Astrocyte (in vitro differentiated cells and primary cell): ENCODE results near the gene STK39. TPM values are rescaled to one million over a fixed set of nuclear protein-coding genes. Genes with fewer than 3 reads are reported as not detected.

ENCODE experiments used
- DNase-seq: peaks from one replicate; pipeline ENCODE4 v3.0.0-alpha.2; 2010; ENCODE audit warnings: low read depth
- FAIRE-seq: peaks from 2 replicates; lab custom pipeline; 2011; peaks lifted over from hg19 to GRCh38; lab: Jason Lieb, UNC
- H2AFZ ChIP-seq: 2 replicates; pipeline ENCODE4 v1.6.0; 2012; ENCODE audit warnings: low read depth, low read length, inconsistent platforms
- H3K27ac ChIP-seq: 2 replicates; pipeline ENCODE4 v1.5.1; 2011; ENCODE audit warnings: low read depth, low read length, inconsistent platforms
- H3K27me3 ChIP-seq: 2 replicates; pipeline ENCODE4 v1.6.0; 2011; ENCODE audit warnings: low read length, inconsistent platforms; ENCODE audit not compliant: insufficient read depth
- H3K36me3 ChIP-seq: 2 replicates; pipeline ENCODE4 v1.5.1; 2011; ENCODE audit warnings: low read length, inconsistent platforms; ENCODE audit not compliant: insufficient read depth
- H3K4me1 ChIP-seq: 2 replicates; pipeline ENCODE4 v1.5.1; 2011; ENCODE audit warnings: low read length, inconsistent platforms; ENCODE audit not compliant: insufficient read depth
- H3K4me2 ChIP-seq: 2 replicates; pipeline ENCODE4 v1.6.0; 2012; ENCODE audit warnings: low read length, inconsistent platforms
- H3K4me3 ChIP-seq: 2 replicates; pipeline ENCODE4 v1.5.1; 2011; ENCODE audit warnings: low read depth, mild to moderate bottlenecking, low read length, inconsistent platforms; ENCODE audit not compliant: insufficient read depth
- H3K79me2 ChIP-seq: 2 replicates; pipeline ENCODE4 v1.6.0; 2012; ENCODE audit warnings: mild to moderate bottlenecking, low read length, inconsistent platforms; ENCODE audit not compliant: insufficient read depth
- H3K9ac ChIP-seq: 2 replicates; pipeline ENCODE4 v1.6.0; 2012; ENCODE audit warnings: mild to moderate bottlenecking, low read length, inconsistent platforms
- H3K9me3 ChIP-seq: 2 replicates; pipeline ENCODE4 v1.5.1; 2012; ENCODE audit warnings: low read depth, mild to moderate bottlenecking, low read length, inconsistent platforms; ENCODE audit not compliant: insufficient read depth
- H4K20me1 ChIP-seq: 2 replicates; pipeline ENCODE4 v1.6.0; 2012; ENCODE audit warnings: low read length, inconsistent platforms; ENCODE audit not compliant: insufficient read depth
- H3K27ac Mint-ChIP-seq: one replicate; pipeline ENCODE4 v1.8.0; 2021; ENCODE audit warnings: mild to moderate bottlenecking, mixed read lengths; ENCODE audit not compliant: unreplicated experiment
- H3K27me3 Mint-ChIP-seq: one replicate; pipeline ENCODE4 v1.8.0; 2021; ENCODE audit warnings: low read depth, mixed read lengths; ENCODE audit not compliant: unreplicated experiment
- H3K36me3 Mint-ChIP-seq: one replicate; pipeline ENCODE4 v1.8.0; 2021; ENCODE audit warnings: low read depth, mixed read lengths; ENCODE audit not compliant: unreplicated experiment
- H3K4me1 Mint-ChIP-seq: one replicate; pipeline ENCODE4 v1.8.0; 2021; ENCODE audit warnings: low read depth, mixed read lengths; ENCODE audit not compliant: unreplicated experiment
- H3K4me3 Mint-ChIP-seq: one replicate; pipeline ENCODE4 v1.8.0; 2021; ENCODE audit warnings: mild to moderate bottlenecking, moderate library complexity, mixed read lengths; ENCODE audit not compliant: unreplicated experiment
- H3K9me3 Mint-ChIP-seq: one replicate; pipeline ENCODE4 v1.8.0; 2021; ENCODE audit warnings: mild to moderate bottlenecking, mixed read lengths; ENCODE audit not compliant: unreplicated experiment
- EZH2 ChIP-seq: IDR thresholded peaks from 2 replicates; pipeline ENCODE4 v1.6.1; 2012; ENCODE audit warnings: mild to moderate bottlenecking, low read length, inconsistent platforms; ENCODE audit not compliant: insufficient read depth
- total RNA-seq: library from RNA; stranded (reverse); gene quantifications from 2 replicates; pipeline ENCODE4 v1.2.1, GENCODE V29; 2021
- TF ChIP-seq, protein P1 (sequence below): IDR thresholded peaks from 2 replicates; pipeline ENCODE4 v1.5.1; 2011; ENCODE audit warnings: low read depth, mild to moderate bottlenecking, inconsistent platforms, low read length, moderate library complexity; ENCODE audit not compliant: insufficient read depth

STK39 gene
- total RNA-seq, 1 donor from 2014 or later, result 23.4 TPM

DNA sequence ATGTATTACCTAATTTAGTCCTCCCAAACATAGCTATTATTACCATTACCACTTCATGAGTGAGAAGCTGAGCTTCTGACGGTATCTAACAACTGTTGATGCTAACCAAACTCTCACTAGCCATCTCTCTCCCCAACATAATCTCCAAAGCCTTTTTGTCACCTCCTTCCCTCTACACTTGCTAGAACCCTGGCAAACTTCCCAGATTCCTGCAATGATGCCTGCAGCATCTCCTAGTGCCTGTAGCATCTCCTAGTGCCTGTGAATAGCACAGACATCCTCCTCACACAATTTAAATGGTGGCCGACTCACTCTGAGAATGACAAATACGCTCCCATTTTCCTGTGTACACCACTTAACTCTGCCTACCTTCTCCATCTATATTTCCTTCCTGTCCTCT lies 126.7 kb downstream of the STK39 start:
- peaks cover 6% of the 10 kb centered on the region for H3K36me3 ChIP-seq
- no peak overlapping the region for H2AFZ ChIP-seq
- no peak overlapping the region for H3K9ac ChIP-seq
- Mint-ChIP-seq H3K27ac (no peak overlapping the region), H3K27me3 (no peaks in the 10 kb centered on the region), H3K36me3 (peaks cover 8% of the 10 kb centered on the region), H3K4me3 (no peak overlapping the region), H3K4me1 (no peaks in the 10 kb centered on the region), H3K9me3 (no peaks in the 10 kb centered on the region)
- H3K79me2 ChIP-seq, result no peaks in the 10 kb centered on the region
- no peak overlapping the region for H3K4me3 ChIP-seq
- FAIRE-seq (no peak), DNase-seq (no peak)
- H3K4me1 ChIP-seq, result peaks cover 3% of the 10 kb centered on the region
- H3K27ac ChIP-seq, result no peak overlapping the region
- H4K20me1 ChIP-seq, result peaks cover 3% of the 10 kb centered on the region
- no peak overlapping the region for H3K4me2 ChIP-seq
- no peaks in the 10 kb centered on the region for H3K27me3 ChIP-seq
- no peak for TF ChIP-seq EZH2
- TF ChIP-seq, protein P1, sequence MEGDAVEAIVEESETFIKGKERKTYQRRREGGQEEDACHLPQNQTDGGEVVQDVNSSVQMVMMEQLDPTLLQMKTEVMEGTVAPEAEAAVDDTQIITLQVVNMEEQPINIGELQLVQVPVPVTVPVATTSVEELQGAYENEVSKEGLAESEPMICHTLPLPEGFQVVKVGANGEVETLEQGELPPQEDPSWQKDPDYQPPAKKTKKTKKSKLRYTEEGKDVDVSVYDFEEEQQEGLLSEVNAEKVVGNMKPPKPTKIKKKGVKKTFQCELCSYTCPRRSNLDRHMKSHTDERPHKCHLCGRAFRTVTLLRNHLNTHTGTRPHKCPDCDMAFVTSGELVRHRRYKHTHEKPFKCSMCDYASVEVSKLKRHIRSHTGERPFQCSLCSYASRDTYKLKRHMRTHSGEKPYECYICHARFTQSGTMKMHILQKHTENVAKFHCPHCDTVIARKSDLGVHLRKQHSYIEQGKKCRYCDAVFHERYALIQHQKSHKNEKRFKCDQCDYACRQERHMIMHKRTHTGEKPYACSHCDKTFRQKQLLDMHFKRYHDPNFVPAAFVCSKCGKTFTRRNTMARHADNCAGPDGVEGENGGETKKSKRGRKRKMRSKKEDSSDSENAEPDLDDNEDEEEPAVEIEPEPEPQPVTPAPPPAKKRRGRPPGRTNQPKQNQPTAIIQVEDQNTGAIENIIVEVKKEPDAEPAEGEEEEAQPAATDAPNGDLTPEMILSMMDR, result no peak
- H3K9me3 ChIP-seq, result no peaks in the 10 kb centered on the region

DNA sequence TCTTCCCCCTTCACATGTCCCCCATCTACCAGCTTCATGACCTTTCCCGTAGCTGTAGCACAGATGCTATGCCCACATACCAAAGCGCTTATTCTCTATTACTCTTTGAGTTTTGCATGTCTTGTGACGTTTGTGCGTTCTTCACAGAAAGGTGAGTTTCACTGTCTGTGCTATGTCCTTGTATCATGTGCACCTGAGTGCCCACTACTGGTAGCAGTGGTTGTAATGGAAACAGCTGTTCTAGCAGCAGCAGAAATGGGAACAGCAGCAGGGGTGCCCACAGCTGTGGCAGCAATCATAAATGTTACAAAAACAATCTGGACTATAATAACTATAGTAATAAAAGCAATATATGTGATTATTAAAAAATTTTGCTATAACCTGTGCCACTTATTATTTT lies 127.1 kb downstream of the STK39 start:
- H3K36me3 ChIP-seq, result peaks cover 6% of the 10 kb centered on the region
- DNase-seq, result no peak
- no peaks in the 10 kb centered on the region for H3K4me1 Mint-ChIP-seq

More for the DNA sequence above, 127.1 kb downstream of the STK39 start:
- Histone ChIP-seq H3K79me2 (no peaks in the 10 kb centered on the region), H3K4me1 (peaks cover 3% of the 10 kb centered on the region), H3K9me3 (no peaks in the 10 kb centered on the region), H4K20me1 (peaks cover 3% of the 10 kb centered on the region), H3K27me3 (no peaks in the 10 kb centered on the region), H2AFZ (no peak overlapping the region), H3K27ac (no peak overlapping the region), H3K4me2 (no peak overlapping the region), H3K9ac (no peak overlapping the region), H3K4me3 (no peak overlapping the region)
- Mint-ChIP-seq H3K36me3 (peaks cover 6% of the 10 kb centered on the region), H3K9me3 (no peaks in the 10 kb centered on the region), H3K27me3 (no peaks in the 10 kb centered on the region), H3K27ac (no peak overlapping the region), H3K4me3 (no peak overlapping the region)
- TF ChIP-seq, protein P1, result no peak
- TF ChIP-seq EZH2, result no peak
- FAIRE-seq, result no peak
